ENCODE data around the gene ZNF473.
"Not testable (repeated sequence)": the region's sequence is repeated elsewhere in the genome, so short reads cannot be mapped to it uniquely, and the experiment has no call there.

Gene ZNF473

DNA sequence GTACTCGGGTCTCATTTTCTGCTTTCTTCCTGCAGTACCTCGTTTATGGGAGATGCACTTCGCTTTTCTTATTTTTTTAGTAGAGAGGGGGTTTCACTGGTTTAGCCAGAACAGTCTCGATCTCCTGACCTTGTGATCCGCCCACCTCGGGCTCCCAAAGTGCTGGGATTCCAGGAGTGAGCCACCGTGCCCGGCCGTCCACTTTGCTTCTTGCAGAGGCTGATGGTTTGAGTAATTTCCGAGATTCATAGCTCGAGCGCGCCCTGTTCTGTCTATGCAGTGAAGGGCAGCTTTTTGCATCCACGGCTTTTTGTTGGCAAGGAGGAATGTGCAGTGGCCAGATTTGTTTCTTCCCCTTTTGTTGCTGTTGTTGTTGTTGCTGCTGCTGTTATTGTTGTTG is 73.1 kb downstream of the ZNF473 start:
- DNase-seq (ENCODE audit: low read depth in 2 of 2) = not testable (repeated sequence)

- DNase-seq (ENCODE audit: low read depth in 2 of 2) = not testable (repeated sequence)
Observed at GRCh38 chr19:50099696-50100095, 73.9 kb downstream of the ZNF473 start.

- DNase-seq (ENCODE audit: low read depth in 2 of 2) = not testable (repeated sequence)
Observed at GRCh38 chr19:50100946-50101345, 75.1 kb downstream of the ZNF473 start.
